ENCODE results near the gene BRD7. TPM values are rescaled to one million over a fixed set of nuclear protein-coding genes. Genes with fewer than 3 reads are reported as not detected.

The BRD7 gene
- total and polyA plus RNA-seq, 3 donors from 2014 or later = 79.2 to 110 (median 96.0) TPM

- TF ChIP-seq CTCF (IDR thresholded peaks at IDR 0.05) (no peak), POLR2A (IDR thresholded peaks at IDR 0.05) (no peak)
- Histone ChIP-seq H3K36me3 (ENCODE audit: low read depth, missing control alignments) (no peaks in the 10 kb centered on the region), H3K9me3 (no peaks in the 10 kb centered on the region), H3K4me1 (peaks cover 5% of the 10 kb centered on the region), H3K27ac (no peak overlapping the region), H3K4me3 (no peak overlapping the region), H3K27me3 (no peaks in the 10 kb centered on the region)
- DNase-seq = no peak
- 72 to 80% methylated on average over 7 of the region's 7 CpGs for WGBS, 2 donors
- intact Hi-C loops (cut with DNase I; ENCODE audit: low total_unique reads) = no loop called here
Observed at GRCh38 chr16:50408001-50408561, 39.3 kb upstream of the BRD7 start.

GRCh38 chr16:50407351-50407750 is 38.6 kb upstream of the BRD7 start:
- no peak for DNase-seq
- 67 to 82% methylated on average over 5 of the region's 5 CpGs for WGBS, 2 donors
- Histone ChIP-seq H3K4me1 (peaks cover 6% of the 10 kb centered on the region), H3K36me3 (ENCODE audit: low read depth, missing control alignments) (no peaks in the 10 kb centered on the region), H3K27me3 (no peaks in the 10 kb centered on the region), H3K4me3 (no peak overlapping the region), H3K27ac (no peak overlapping the region), H3K9me3 (no peaks in the 10 kb centered on the region)
- intact Hi-C loops (cut with DNase I; ENCODE audit: low total_unique reads) = no loop called here
- no peak for TF ChIP-seq POLR2A (IDR thresholded peaks at IDR 0.05)
- no peak for TF ChIP-seq CTCF (IDR thresholded peaks at IDR 0.05)

- H3K36me3 ChIP-seq (ENCODE audit: low read depth, missing control alignments) = no peaks in the 10 kb centered on the region
- TF ChIP-seq POLR2A (IDR thresholded peaks at IDR 0.05) (no peak), CTCF (IDR thresholded peaks at IDR 0.05) (no peak)
- WGBS, 2 donors = 61 to 66% methylated on average over 11 to 12 of the region's 12 CpGs
- H3K9me3 ChIP-seq = no peaks in the 10 kb centered on the region
- peaks cover 6% of the 10 kb centered on the region for H3K4me1 ChIP-seq
- H3K27me3 ChIP-seq = no peaks in the 10 kb centered on the region
- DNase-seq = peak; percentile 23
- intact Hi-C loops (cut with DNase I; ENCODE audit: low total_unique reads) = no loop called here
- H3K27ac ChIP-seq = peak overlapping the region in 1 of 2 donors; percentile 25
- H3K4me3 ChIP-seq = no peak overlapping the region
Observed at GRCh38 chr16:50403491-50403890, 34.7 kb upstream of the BRD7 start.

- H3K36me3 ChIP-seq (ENCODE audit: low read depth, missing control alignments) = no peaks in the 10 kb centered on the region
- no peak for DNase-seq
- peaks cover 6% of the 10 kb centered on the region for H3K4me1 ChIP-seq
- intact Hi-C loops (cut with DNase I; ENCODE audit: low total_unique reads) = no loop called here
- TF ChIP-seq POLR2A (IDR thresholded peaks at IDR 0.05) (no peak), CTCF (IDR thresholded peaks at IDR 0.05) (no peak)
- no peak overlapping the region for H3K4me3 ChIP-seq
- no peak overlapping the region for H3K27ac ChIP-seq
- 66 to 77% methylated on average over 9 of the region's 9 CpGs for WGBS, 2 donors
- H3K27me3 ChIP-seq = no peaks in the 10 kb centered on the region
- no peaks in the 10 kb centered on the region for H3K9me3 ChIP-seq
Observed at GRCh38 chr16:50402298-50402895, 33.6 kb upstream of the BRD7 start.

- no peak for TF ChIP-seq CTCF (IDR thresholded peaks at IDR 0.05)
- intact Hi-C loops (cut with DNase I; ENCODE audit: low total_unique reads) = no loop called here
- 91 to 99% methylated on average over 4 to 5 of the region's 5 CpGs for WGBS, 2 donors
Observed at GRCh38 chr16:50401355-50401754, 32.6 kb upstream of the BRD7 start.

More at GRCh38 chr16:50401355-50401754, 32.6 kb upstream of the BRD7 start:
- Histone ChIP-seq H3K27ac (no peak overlapping the region), H3K36me3 (ENCODE audit: low read depth, missing control alignments) (no peaks in the 10 kb centered on the region), H3K4me1 (peaks cover 6% of the 10 kb centered on the region), H3K27me3 (no peaks in the 10 kb centered on the region), H3K9me3 (no peaks in the 10 kb centered on the region), H3K4me3 (no peak overlapping the region)
- DNase-seq = no peak

Data from testis (tissue), 3 donors.